ELF-1 (cell line): ENCODE measurements around the gene ANKFN1.

Experiments
- DNase-seq: peaks from one replicate; pipeline ENCODE4 v3.0.0-alpha.2; 2016; ENCODE audit warnings: low read depth, low spot score

ANKFN1 gene

DNA sequence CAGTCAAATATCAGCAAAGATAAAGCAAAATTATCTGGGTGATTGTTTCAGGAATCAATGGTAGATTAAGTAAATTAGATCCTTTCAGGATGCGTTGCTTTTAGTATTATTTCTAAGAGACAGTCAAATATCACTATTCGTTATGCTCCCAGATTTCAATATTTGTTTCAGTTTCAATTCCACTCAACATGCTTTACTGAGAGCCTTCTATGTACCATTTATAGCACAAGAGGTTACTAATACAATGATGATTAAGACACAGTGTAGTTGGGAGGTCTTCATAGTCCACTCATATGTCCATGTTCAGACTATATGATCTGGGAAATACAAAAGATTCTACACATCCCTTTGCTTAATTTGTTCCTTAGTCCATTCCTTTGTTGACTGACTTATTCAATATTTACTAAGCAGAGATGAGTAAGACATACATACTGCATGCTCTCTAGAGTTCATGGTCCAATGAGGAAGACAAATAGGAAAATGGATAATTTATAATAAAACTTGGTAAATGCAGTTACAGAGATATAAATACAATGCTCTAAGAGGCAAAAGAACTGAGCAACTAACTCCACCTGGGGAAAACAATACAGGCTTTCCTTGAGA, 352.0 kb downstream of the ANKFN1 start:
- DNase-seq, result no peak

DNA sequence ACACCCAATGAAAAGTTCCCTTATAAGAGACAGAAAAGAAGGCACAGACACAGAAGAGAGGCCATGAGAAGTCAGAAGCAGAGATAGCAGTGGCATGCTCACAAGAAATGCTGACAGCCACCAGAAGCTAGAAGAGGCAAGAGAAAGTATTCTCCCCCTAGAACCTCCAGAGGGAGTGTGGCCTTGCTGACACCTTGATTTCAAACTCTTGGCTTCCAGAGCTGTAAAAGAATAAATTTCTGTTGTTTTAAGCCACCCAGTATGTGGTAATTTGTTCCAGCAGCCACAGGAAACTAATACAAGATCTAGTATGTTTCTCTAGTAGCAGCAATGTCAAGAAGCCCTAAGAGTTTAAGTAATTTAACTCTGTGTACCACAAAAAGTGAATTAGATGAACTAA, 353.1 kb downstream of the ANKFN1 start:
- no peak for DNase-seq

DNA sequence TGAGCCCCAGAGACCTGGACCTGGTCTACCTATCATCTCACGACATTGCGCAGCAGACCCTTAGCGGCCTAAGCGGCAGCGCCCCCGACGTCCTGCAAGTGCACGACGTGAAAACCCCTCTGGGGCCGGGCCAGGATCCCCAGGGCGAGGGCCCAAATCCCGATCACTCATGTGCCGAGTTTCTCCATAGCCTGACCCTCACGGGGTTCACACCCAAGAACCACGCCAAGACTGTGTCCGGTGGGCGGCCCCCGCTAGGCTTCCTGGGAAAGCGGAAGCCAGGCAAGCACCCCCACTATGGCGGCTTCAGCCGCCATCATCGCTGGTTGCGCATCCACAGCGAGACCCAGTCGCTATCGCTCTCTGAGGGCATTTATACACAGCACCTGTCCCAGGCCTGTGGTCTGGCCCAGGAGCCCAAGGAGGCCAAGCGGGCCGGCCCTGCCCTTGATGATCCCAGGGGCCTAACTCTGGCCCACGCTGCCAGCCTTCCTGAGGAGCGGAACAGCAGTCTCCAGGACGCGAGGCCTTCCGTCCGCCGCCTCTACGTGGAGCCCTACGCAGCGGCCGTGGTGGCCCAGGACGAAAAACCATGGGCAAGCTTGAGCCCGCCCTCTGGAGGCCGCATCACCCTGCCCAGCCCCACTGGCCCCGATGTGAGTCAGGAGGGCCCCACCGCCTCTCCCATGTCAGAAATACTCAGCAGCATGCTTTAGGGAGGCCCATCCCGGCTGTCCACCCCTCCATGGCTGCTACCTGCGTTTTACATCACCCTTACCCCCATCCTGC, 357.5 kb downstream of the ANKFN1 start:
- no peak for DNase-seq

DNA sequence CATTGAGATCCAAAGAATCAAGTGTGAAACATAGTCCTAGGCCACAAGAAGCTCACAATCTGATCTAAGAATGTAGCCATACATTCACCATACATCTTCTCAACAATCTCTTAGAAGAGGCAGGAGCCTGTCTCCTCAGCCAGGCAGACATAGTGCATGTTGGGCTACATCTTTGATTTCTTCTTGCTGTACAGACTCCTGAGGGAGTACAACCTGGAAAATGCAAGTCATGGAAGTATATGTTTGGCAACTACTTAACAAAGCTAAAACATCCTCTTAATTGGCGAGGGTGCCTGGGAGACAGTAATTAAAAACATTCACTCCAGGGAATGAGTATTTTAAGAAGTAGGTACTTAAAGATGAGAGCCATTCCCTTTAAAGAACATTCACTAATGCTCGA, 361.0 kb downstream of the ANKFN1 start:
- DNase-seq, result no peak

DNA sequence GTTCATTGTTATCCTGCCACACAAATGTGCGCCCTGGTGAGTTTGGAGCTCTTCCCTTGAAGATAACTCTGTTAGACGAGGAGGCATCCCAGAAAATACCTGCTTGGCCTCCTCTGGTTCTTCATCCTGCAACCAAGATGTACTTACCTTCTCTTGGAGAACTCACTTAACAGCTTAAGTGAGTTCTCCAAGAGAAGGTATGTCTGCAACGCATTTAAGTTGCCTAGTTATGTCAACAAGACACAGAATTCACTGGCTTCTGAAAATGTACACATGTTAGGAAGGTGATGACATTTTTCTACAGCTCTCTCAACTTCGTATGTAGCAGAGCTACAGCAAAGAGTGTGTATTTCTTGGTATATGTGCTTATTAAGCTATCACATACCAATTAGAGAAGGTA, 361.6 kb downstream of the ANKFN1 start:
- DNase-seq, result no peak

DNA sequence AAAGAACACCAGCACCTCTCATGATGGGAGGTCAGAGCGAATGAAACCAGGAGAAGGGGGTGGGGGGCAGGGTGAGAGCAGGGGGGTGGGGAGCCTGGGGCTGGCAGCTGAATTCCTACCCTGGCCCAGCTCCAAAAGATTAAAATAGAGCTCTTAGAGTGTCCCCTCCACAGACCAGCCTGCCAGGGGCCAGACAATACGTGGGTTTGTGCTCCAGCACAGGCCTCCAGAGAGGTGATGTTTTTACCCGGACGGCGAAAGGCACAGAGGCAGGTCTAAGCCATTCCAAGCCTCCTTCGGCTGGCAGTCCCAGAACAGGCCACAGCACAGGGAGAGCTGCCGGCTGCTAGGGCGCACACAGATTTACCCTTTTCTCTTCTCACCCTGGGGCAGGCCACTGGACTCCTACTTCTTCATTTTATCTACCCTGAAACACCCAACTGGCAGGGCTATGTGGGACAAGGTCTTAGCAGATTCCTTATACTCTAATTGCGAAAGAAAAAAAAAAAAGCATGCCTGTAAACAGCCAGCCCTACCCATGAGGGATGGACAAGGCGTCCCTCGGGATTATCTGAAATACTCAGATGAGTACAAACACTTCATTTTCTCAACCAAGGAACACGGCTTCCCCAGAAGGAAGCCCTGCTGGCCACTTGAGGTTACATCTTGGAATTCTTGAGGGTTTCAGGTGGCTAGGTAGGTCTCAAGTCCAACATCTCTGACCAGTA, 368.3 kb downstream of the ANKFN1 start:
- DNase-seq, result no peak

DNA sequence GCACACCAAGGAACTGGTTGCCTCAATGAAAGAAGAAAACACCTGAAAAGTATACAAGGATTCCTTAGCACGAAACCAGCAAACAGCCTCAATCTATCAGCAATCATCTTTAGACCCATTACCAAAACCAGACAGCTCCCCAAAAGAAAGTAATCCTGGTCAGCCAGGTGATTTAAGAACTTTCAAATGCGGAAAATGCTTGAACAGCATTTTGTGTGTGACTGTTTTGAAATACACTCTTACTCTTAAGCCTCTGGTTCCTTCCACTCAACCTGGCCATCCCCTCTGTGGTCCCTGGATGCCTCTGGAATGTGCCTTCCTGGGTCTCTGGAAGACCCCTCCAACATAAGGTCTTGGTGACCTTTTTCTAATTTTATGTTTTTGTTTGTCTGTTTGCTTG, 369.8 kb downstream of the ANKFN1 start:
- no peak for DNase-seq

DNA sequence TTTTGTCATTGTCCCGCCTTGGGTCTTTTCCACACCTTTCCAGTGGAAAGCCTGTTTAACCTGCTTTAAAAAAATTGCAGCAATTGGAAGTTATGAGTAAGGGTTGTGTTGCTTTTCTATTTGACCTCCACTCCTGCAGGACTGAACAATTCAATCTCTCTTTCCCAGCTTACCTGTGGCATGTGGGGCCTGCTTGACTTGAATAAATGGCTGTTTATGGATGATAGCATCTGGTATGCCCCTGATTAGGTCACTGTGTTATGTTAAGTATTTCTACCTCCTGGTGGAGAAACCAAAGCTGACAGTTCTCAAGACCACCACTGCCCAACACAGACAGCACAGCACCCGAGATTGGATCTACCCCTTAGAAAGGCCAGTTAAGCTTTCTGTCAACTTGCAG, 375.4 kb downstream of the ANKFN1 start:
- peak; percentile 11 for DNase-seq

DNA sequence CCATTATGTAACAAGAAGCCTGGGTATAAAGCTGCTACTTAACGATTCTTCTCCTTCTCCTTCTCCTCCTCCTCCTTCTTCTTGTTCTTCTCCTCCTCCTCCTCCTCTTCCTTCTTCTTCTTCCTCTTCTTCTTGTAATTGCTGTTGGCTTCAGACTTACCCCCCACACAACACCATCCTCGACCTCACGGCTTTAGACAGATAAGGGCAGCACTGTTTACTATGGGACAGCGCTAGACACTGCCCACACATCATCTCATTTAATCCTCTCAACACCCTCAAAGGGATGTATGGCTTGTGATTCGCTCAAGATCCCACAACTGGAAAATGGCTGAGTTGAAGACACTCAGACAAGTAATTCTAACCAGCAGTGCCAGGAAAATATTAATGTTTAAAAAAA, 379.7 kb downstream of the ANKFN1 start:
- DNase-seq, result no peak

DNA sequence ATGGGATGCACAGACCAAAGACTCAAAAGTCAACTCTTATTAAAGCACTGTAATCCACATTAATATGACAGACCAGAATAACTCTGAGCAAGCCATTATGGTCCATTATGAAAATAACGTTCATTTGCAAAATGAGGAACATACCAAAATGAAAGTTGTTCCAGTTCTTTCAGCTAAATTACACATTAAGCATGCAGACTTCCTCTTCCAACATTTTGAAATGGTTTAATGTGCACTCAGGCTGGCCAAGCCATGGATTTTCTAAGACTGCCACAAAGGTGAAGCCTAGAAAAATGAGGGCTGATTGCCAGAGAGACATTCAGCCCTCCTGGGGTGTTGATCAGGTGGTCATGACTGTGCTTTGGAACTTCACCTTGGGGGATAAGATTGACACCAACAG, 383.5 kb downstream of the ANKFN1 start:
- DNase-seq, result no peak

DNA sequence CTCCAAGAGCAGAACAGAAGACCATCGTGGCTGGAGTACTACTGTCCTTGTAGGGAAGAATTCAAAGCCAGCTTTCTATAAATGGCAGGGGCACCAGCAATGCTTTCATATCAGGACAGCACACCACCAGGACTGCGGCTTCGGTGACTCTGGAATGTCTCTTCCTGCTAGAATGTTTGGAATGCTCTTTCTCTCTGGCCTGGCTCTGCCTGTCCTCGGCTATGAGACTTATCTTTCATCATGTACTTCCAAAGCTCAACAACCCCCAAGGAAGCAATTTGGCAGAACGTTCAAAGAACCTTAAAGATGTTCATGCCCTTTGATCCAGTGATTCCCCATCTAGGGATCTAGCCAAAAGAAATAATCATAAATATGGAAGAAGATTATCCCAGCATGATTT, 387.6 kb downstream of the ANKFN1 start:
- peak; percentile 76 for DNase-seq

DNA sequence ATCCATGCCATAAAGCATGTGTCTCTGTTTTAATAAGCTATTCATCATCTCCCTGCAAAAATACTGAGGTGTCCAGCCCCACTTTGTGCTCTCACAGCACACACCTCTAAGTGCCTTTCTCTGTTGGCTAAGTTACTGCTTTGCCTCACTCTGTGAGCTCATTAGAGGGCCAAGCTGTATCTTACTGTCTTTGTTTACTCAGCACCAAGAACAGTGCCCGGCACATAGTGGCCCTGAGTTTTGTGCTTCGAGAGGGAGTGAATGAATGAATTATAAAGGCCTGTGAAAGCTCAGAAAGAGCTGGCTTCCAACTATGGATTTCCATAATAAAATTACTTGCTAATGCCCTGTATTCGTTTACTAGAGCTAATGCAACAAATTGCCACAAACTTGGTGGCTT, 390.0 kb downstream of the ANKFN1 start:
- DNase-seq, result peak; percentile 18

DNA sequence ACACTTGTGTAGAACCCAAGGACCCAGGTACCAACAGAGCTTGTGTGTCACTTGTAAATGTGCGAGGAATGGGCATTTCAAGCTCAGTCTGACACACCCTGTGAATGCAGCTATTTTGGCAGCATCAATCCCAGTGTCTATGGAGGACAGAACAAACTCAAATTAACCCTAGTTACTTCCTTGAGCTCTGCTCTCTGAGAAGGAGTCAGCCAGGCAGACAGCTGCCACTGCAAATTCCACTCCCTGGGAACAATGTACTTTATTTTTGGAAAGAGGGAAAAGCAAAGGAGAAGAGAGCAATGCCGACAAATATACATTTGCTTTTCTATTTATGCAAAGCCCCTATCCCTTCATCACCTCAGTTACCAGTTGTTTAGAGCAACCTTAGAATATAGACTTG, 391.8 kb downstream of the ANKFN1 start:
- no peak for DNase-seq

DNA sequence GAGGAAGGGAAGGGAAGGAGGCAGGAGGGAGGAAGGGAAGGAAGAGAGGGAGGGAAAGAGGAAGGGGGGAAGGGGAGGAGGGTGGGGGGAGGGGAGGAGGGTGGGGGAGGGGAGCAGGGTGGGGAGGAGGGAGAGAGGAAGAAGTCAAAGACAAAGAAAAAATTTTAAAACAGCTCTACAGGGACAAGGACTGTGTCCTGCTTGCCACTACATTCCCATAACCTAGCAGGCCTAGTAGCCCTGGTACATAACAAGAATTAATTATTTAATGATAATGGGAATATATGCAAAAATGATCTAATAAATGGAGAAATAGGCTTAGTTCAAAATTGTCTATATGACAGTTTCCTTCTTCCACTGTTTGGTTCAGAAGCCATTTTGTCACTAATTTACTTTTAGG, 392.7 kb downstream of the ANKFN1 start:
- DNase-seq, result no peak

DNA sequence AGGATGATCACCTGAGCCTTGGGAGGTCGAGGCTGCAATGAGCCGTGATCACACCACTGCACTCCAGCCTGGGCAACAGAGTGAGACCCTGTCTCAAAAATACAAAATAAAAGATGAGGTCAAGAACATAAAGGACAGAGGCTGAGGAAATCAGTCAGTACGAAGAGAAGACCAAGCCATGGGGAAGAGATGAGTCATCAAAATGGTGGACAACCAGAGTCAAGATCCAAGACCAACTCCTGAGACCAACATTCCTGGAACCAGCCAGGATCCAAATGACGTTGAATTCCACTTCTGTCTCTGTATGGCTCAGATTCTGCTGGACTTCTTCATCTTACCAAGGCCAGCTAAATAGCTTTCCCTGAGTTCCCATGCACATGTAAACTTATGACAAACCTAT, 395.4 kb downstream of the ANKFN1 start:
- DNase-seq, result no peak

DNA sequence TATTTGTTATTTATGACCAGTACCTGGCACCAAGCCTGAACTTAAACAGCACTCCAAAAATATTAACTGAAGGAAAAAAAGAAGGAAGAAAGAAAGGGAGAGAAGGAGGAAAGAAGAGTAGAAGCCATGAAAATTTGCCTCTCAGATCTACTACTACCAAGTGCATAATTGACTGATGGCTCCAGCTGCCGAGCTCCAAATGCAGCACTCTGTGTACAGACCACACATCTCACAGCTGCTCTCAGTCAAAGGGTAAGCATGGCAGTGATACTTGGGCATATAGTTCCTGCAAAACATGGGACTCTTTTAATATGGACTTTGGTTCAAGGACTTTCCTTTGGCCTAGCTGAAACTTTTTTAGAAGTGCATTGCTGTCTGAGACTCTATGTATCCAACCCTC, 396.2 kb downstream of the ANKFN1 start:
- no peak for DNase-seq

DNA sequence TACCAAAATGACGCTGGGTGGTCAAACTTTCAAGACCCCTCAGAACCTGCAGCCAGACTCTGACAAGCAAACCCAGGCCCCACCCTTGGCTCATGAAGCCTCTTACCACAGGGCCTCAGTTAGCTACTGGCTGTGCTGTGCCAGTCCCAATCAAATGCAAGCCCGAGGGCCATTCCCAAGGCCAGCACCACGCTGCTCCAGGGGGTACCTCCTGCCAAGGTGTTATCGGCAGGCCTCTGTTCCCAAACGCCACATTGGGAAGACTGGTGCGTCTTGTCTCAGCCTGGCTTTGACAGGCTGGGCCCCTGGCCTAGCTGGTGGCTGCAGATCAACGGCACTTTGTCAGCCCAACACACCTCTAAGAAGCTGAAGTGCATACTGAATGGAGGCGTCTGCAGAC, 404.4 kb downstream of the ANKFN1 start:
- DNase-seq, result no peak

DNA sequence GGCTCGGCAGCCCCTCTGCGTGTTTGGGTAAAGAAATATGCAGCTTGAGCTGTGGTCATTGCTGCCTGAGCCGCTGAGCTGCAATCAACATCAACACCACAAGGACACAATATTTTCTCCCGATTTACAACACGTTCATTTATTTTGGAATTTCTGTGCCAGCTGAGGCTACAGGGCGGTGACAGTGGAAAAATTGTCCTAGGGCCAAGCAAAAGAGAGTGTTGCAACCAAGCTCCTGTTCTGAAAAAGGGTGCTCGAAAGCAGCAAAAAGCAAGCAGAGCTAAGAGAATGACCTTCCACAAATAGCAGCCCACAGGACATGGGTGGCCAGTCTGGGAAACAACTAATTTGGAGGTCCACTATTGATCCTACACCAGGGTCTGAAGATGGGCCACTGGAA, 404.8 kb downstream of the ANKFN1 start:
- DNase-seq, result no peak
